Osteoblast (primary cell): ENCODE measurements around the gene SLC7A1. TPM values are rescaled to one million over a fixed set of nuclear protein-coding genes. Genes with fewer than 3 reads are reported as not detected.

ENCODE experiments used
- DNase-seq: peaks from one replicate; pipeline ENCODE4 v3.0.0; 2011; ENCODE audit warnings: low spot score, mixed read lengths; ENCODE audit not compliant: insufficient read length; ENCODE audit errors: missing footprints
- H2AFZ ChIP-seq: 2 replicates; pipeline ENCODE4 v1.6.0; 2011; ENCODE audit warnings: mild to moderate bottlenecking, low read length
- H3K27ac ChIP-seq: 2 replicates; pipeline ENCODE4 v1.5.1; 2011; ENCODE audit warnings: mild to moderate bottlenecking, low read depth, low read length, moderate library complexity
- H3K27me3 ChIP-seq: 2 replicates; pipeline ENCODE4 v1.6.0; 2012; ENCODE audit warnings: mild to moderate bottlenecking, control low read depth, inconsistent platforms, low read length, moderate library complexity; ENCODE audit not compliant: insufficient read depth
- H3K36me3 ChIP-seq: 2 replicates; pipeline ENCODE4 v1.5.1; 2011; ENCODE audit warnings: mild to moderate bottlenecking, low read length, control low read depth, moderate library complexity; ENCODE audit not compliant: insufficient read depth
- H3K4me1 ChIP-seq: 2 replicates; pipeline ENCODE4 v1.5.1; 2011; ENCODE audit warnings: mild to moderate bottlenecking, low read length, control low read depth, moderate library complexity; ENCODE audit not compliant: insufficient read depth
- H3K4me2 ChIP-seq: 2 replicates; pipeline ENCODE4 v1.6.0; 2011; ENCODE audit warnings: mild to moderate bottlenecking, low read length; ENCODE audit not compliant: insufficient read depth
- H3K4me3 ChIP-seq: fragments of 200-600 bp; sonication (generic); 3 replicates; pipeline ENCODE4 v1.5.1; 2012; ENCODE audit warnings: mild to moderate bottlenecking, low read length, inconsistent platforms; ENCODE audit not compliant: insufficient read depth
- H3K79me2 ChIP-seq: 2 replicates; pipeline ENCODE4 v1.6.0; 2012; ENCODE audit warnings: mild to moderate bottlenecking, low read length, control low read depth, inconsistent platforms; ENCODE audit not compliant: insufficient read depth
- H3K9me3 ChIP-seq: 2 replicates; pipeline ENCODE4 v1.5.1; 2011; ENCODE audit warnings: low read depth, low read length, control low read depth
- H4K20me1 ChIP-seq: 2 replicates; pipeline ENCODE4 v1.6.0; 2012; ENCODE audit warnings: mild to moderate bottlenecking, low read length, control low read depth; ENCODE audit not compliant: insufficient read depth
- CTCF ChIP-seq: IDR thresholded peaks from 2 replicates; pipeline ENCODE4 v1.5.1; 2011; ENCODE audit warnings: mild to moderate bottlenecking, low read depth, low read length, moderate library complexity; ENCODE audit errors: extremely low read depth
- total RNA-seq: library from RNA; depleted of rRNA; stranded (reverse); fragments of >200 nt; gene quantifications from 2 replicates; pipeline ENCODE4 v1.2.3, GENCODE V29; 2012

SLC7A1 gene
- total RNA-seq, 1 donor: 25.7 TPM

DNA sequence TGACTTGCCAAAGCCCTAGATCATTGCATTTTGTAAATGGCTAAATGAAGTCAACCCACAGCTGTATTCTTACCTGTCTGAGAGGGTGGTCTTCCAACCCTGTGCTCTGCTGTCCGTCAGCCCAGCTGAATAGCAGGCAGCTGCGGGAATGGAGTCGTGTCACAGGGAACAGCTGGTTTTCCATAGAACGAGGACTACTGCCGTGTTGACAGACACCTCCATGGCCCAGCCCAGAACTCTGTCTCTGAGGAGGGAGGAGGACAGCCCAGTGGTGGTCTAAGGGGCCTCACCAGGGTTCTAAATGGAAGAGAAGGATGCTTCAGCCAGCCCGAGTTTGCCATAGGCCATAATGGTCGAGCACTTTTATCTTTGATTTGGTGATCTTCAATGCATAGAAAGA is 110.7 kb downstream of the SLC7A1 start:
- H3K4me2 ChIP-seq: no peak overlapping the region

DNA sequence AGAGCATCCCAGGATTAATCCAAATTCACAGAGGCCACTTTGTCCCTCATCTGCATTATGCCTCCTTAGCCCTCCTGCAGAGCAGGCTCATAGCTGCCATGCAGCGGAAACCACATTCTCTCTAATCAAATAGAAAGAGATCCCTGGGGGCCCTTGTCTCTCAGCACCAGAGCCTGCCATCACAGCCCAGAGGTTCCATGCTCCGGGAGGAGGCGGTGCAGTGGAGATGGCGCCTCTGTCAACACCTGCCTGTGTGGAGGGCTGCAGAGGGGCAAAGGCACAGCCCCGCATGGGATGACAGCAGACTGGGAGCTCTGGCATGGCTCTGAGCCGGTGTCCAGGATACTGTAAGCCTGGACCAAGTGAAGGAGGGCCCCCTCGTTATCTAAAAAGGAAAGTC is 111.3 kb downstream of the SLC7A1 start:
- no peak overlapping the region for H3K27ac ChIP-seq
- H3K27me3 ChIP-seq: peaks cover 57% of the 10 kb centered on the region
- H4K20me1 ChIP-seq: no peaks in the 10 kb centered on the region
- H3K79me2 ChIP-seq: no peaks in the 10 kb centered on the region
- H3K4me1 ChIP-seq: no peaks in the 10 kb centered on the region
- TF ChIP-seq CTCF: no peak
- H3K9me3 ChIP-seq: no peaks in the 10 kb centered on the region
- no peak overlapping the region for H3K4me3 ChIP-seq
- H3K36me3 ChIP-seq: no peaks in the 10 kb centered on the region
- no peak overlapping the region for H2AFZ ChIP-seq
- DNase-seq: no peak
- no peak overlapping the region for H3K4me2 ChIP-seq

More for the DNA sequence above, 110.7 kb downstream of the SLC7A1 start:
- Histone ChIP-seq H3K4me3 (no peak overlapping the region), H4K20me1 (no peaks in the 10 kb centered on the region), H3K4me1 (no peaks in the 10 kb centered on the region), H3K79me2 (no peaks in the 10 kb centered on the region), H3K36me3 (no peaks in the 10 kb centered on the region), H3K27ac (no peak overlapping the region), H3K27me3 (peaks cover 57% of the 10 kb centered on the region), H2AFZ (no peak overlapping the region), H3K9me3 (no peaks in the 10 kb centered on the region)
- TF ChIP-seq CTCF: no peak
- DNase-seq: no peak

DNA sequence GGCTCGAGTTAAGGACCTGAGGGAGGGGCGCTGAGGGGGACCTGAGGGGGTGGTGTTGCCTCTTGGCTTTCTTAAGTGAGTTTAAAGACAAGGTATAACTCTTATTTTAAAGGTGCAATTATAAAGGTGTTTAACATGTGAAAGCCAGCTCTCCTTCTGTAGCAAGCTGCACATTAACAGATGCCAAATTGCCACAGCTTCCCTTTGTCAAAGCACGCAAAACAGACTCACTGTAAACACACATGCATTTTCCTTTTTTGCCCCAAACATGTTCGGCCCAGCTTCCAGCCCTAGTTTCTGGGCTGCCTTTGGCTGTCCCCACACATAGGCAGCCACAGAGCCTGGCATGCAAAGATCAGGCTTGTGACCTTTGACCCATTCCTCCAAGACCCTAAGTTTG is 111.9 kb downstream of the SLC7A1 start:
- Histone ChIP-seq H4K20me1 (no peaks in the 10 kb centered on the region), H3K4me1 (no peaks in the 10 kb centered on the region), H2AFZ (no peak overlapping the region), H3K27me3 (peaks cover 58% of the 10 kb centered on the region), H3K9me3 (no peaks in the 10 kb centered on the region), H3K36me3 (no peaks in the 10 kb centered on the region), H3K27ac (no peak overlapping the region), H3K4me3 (no peak overlapping the region), H3K4me2 (no peak overlapping the region), H3K79me2 (no peaks in the 10 kb centered on the region)
- DNase-seq: no peak
- TF ChIP-seq CTCF: no peak

GRCh38 chr13:29483211-29483610 is 112.3 kb downstream of the SLC7A1 start:
- H4K20me1 ChIP-seq: no peaks in the 10 kb centered on the region
- H3K79me2 ChIP-seq: no peaks in the 10 kb centered on the region
- DNase-seq: no peak
- peaks cover 59% of the 10 kb centered on the region for H3K27me3 ChIP-seq
- H3K27ac ChIP-seq: no peak overlapping the region
- H3K4me1 ChIP-seq: no peaks in the 10 kb centered on the region
- no peaks in the 10 kb centered on the region for H3K36me3 ChIP-seq
- no peak overlapping the region for H2AFZ ChIP-seq
- no peak overlapping the region for H3K4me2 ChIP-seq
- TF ChIP-seq CTCF: no peak
- H3K4me3 ChIP-seq: no peak overlapping the region
- no peaks in the 10 kb centered on the region for H3K9me3 ChIP-seq
